ENCODE measurements around the gene MALAT1.

MALAT1 gene

GRCh38 chr11:65540290-65541092 is 41.6 kb downstream of the MALAT1 start:
- H3K9me3 ChIP-seq (ENCODE audit: control insufficient read depth in 1 of 2, low read length in 2 of 2): no peaks in the 10 kb centered on the region
- H3K4me1 ChIP-seq (ENCODE audit: control insufficient read depth in 1 of 2, insufficient read depth in 2 of 2, low read length in 2 of 2): peaks cover 17 to 22% of the 10 kb centered on the region in 2 donors
- peak overlapping the region; percentile 89 for H3K27ac ChIP-seq (ENCODE audit: low read depth, low read length)
- H3K4me3 ChIP-seq (ENCODE audit: low read depth in 1 of 2, low read length in 2 of 2): peak overlapping the region; percentile 84 to 89
- H3K36me3 ChIP-seq (ENCODE audit: control insufficient read depth in 1 of 2, insufficient read depth in 2 of 2, low read length in 2 of 2): peaks cover 3 to 35% of the 10 kb centered on the region in 2 donors
- no peaks in the 10 kb centered on the region for H3K27me3 ChIP-seq (ENCODE audit: control insufficient read depth in 1 of 2, insufficient read depth in 2 of 2, low read length in 2 of 2)
- H3K9ac ChIP-seq (ENCODE audit: low read depth in 1 of 2, low read length in 2 of 2): peak overlapping the region; percentile 61 to 74

GRCh38 chr11:65541093-65541982 is 42.5 kb downstream of the MALAT1 start:
- Histone ChIP-seq H3K4me1 (ENCODE audit: control insufficient read depth in 1 of 2, insufficient read depth in 2 of 2, low read length in 2 of 2) (peaks cover 25 to 29% of the 10 kb centered on the region in 2 donors), H3K27ac (ENCODE audit: low read depth, low read length) (peak overlapping the region; percentile 89), H3K9me3 (ENCODE audit: control insufficient read depth in 1 of 2, low read length in 2 of 2) (no peaks in the 10 kb centered on the region), H3K36me3 (ENCODE audit: control insufficient read depth in 1 of 2, insufficient read depth in 2 of 2, low read length in 2 of 2) (peaks cover 3 to 27% of the 10 kb centered on the region in 2 donors), H3K9ac (ENCODE audit: low read depth in 1 of 2, low read length in 2 of 2) (peak overlapping the region; percentile 61 to 74), H3K27me3 (ENCODE audit: control insufficient read depth in 1 of 2, insufficient read depth in 2 of 2, low read length in 2 of 2) (no peaks in the 10 kb centered on the region), H3K4me3 (ENCODE audit: low read depth in 1 of 2, low read length in 2 of 2) (peak overlapping the region; percentile 84 to 89)

- Histone ChIP-seq H3K27me3 (ENCODE audit: control insufficient read depth in 1 of 2, insufficient read depth in 2 of 2, low read length in 2 of 2) (no peaks in the 10 kb centered on the region), H3K27ac (ENCODE audit: low read depth, low read length) (no peak overlapping the region), H3K4me1 (ENCODE audit: control insufficient read depth in 1 of 2, insufficient read depth in 2 of 2, low read length in 2 of 2) (peaks cover 25 to 29% of the 10 kb centered on the region in 2 donors), H3K9me3 (ENCODE audit: control insufficient read depth in 1 of 2, low read length in 2 of 2) (no peaks in the 10 kb centered on the region), H3K9ac (ENCODE audit: low read depth in 1 of 2, low read length in 2 of 2) (no peak overlapping the region), H3K36me3 (ENCODE audit: control insufficient read depth in 1 of 2, insufficient read depth in 2 of 2, low read length in 2 of 2) (peaks cover 2 to 13% of the 10 kb centered on the region in 2 donors), H3K4me3 (ENCODE audit: low read depth in 1 of 2, low read length in 2 of 2) (no peak overlapping the region)
Observed at GRCh38 chr11:65542738-65543390, 44.0 kb downstream of the MALAT1 start.

GRCh38 chr11:65545853-65546216 is 47.0 kb downstream of the MALAT1 start:
- Histone ChIP-seq H3K27ac (ENCODE audit: low read depth, low read length) (peak overlapping the region; percentile 68), H3K4me3 (ENCODE audit: low read depth in 1 of 2, low read length in 2 of 2) (peak overlapping the region; percentile 70 to 76), H3K27me3 (ENCODE audit: control insufficient read depth in 1 of 2, insufficient read depth in 2 of 2, low read length in 2 of 2) (no peaks in the 10 kb centered on the region), H3K9ac (ENCODE audit: low read depth in 1 of 2, low read length in 2 of 2) (peak overlapping the region; percentile 67 to 72), H3K36me3 (ENCODE audit: control insufficient read depth in 1 of 2, insufficient read depth in 2 of 2, low read length in 2 of 2) (peaks cover 0 to 6% of the 10 kb centered on the region in 2 donors), H3K4me1 (ENCODE audit: control insufficient read depth in 1 of 2, insufficient read depth in 2 of 2, low read length in 2 of 2) (peaks cover 24 to 25% of the 10 kb centered on the region in 2 donors), H3K9me3 (ENCODE audit: control insufficient read depth in 1 of 2, low read length in 2 of 2) (no peaks in the 10 kb centered on the region)

- Histone ChIP-seq H3K27me3 (ENCODE audit: control insufficient read depth in 1 of 2, insufficient read depth in 2 of 2, low read length in 2 of 2) (no peaks in the 10 kb centered on the region), H3K9ac (ENCODE audit: low read depth in 1 of 2, low read length in 2 of 2) (peak overlapping the region; percentile 67 to 72), H3K36me3 (ENCODE audit: control insufficient read depth in 1 of 2, insufficient read depth in 2 of 2, low read length in 2 of 2) (peaks cover 0 to 6% of the 10 kb centered on the region in 2 donors), H3K4me1 (ENCODE audit: control insufficient read depth in 1 of 2, insufficient read depth in 2 of 2, low read length in 2 of 2) (peaks cover 22 to 25% of the 10 kb centered on the region in 2 donors), H3K27ac (ENCODE audit: low read depth, low read length) (peak overlapping the region; percentile 68), H3K9me3 (ENCODE audit: control insufficient read depth in 1 of 2, low read length in 2 of 2) (no peaks in the 10 kb centered on the region), H3K4me3 (ENCODE audit: low read depth in 1 of 2, low read length in 2 of 2) (peak overlapping the region; percentile 70 to 76)
Observed at GRCh38 chr11:65546217-65546958, 47.5 kb downstream of the MALAT1 start.

DNA sequence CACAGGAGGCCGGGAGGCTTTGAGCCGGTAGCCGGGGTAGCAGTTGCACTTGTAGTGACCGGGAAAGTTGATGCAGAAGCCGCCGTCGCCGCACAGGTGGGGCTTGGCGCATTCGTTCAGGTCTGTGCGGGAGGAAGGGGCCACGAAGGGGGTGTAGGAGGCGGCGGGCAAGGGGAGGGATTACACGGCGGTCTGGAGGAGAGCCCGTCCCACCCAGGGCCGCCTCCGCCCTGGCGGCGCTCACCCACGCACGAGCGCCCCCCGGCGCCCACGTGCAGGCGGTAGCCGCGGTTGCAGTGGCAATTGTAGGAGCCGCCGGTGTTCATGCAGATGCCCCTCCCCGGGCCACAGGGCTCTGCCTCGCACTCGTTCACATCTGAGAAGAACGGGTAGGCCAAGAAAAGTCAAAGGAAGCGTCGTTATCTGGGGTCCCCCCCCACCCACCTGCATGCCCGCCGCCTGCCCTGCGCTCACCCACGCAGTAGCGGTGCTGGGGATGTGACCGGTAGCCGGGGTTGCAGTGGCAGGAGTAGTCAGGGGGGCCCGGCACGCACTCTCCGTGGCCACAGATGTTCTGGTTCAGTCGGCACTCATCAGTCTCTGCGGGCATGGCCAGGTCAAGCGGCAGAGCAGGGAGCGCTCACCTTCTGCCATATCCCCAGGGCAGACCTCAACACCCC is 48.7 kb downstream of the MALAT1 start:
- Histone ChIP-seq H3K4me1 (ENCODE audit: control insufficient read depth in 1 of 2, insufficient read depth in 2 of 2, low read length in 2 of 2) (peaks cover 28 to 29% of the 10 kb centered on the region in 2 donors), H3K27ac (ENCODE audit: low read depth, low read length) (no peak overlapping the region), H3K9ac (ENCODE audit: low read depth in 1 of 2, low read length in 2 of 2) (no peak overlapping the region), H3K4me3 (ENCODE audit: low read depth in 1 of 2, low read length in 2 of 2) (no peak overlapping the region), H3K9me3 (ENCODE audit: control insufficient read depth in 1 of 2, low read length in 2 of 2) (no peaks in the 10 kb centered on the region), H3K36me3 (ENCODE audit: control insufficient read depth in 1 of 2, insufficient read depth in 2 of 2, low read length in 2 of 2) (peaks cover 0 to 5% of the 10 kb centered on the region in 2 donors), H3K27me3 (ENCODE audit: control insufficient read depth in 1 of 2, insufficient read depth in 2 of 2, low read length in 2 of 2) (no peaks in the 10 kb centered on the region)

DNA sequence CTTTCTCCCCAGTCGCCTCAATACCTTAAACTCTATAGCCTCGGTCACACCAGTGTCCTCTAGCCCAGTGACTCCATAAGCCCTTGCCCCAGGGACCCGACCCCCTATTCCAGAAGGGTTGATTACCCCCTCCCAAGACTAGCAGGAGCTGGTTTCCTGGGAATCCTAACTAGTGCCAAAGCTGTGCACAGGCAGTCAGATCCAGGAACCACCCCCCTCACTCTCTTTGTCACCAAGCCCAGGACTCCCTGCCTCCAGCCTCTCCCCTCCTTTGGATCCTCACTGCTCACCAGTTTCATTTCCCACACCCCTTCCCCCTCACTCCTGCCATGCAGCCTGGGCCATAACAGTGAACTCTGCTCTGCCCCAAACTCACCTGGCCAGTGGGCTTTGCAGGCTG is 49.5 kb downstream of the MALAT1 start:
- H3K36me3 ChIP-seq (ENCODE audit: control insufficient read depth in 1 of 2, insufficient read depth in 2 of 2, low read length in 2 of 2): no peaks in the 10 kb centered on the region
- H3K9me3 ChIP-seq (ENCODE audit: control insufficient read depth in 1 of 2, low read length in 2 of 2): no peaks in the 10 kb centered on the region
- no peaks in the 10 kb centered on the region for H3K27me3 ChIP-seq (ENCODE audit: control insufficient read depth in 1 of 2, insufficient read depth in 2 of 2, low read length in 2 of 2)
- H3K27ac ChIP-seq (ENCODE audit: low read depth, low read length): no peak overlapping the region
- no peak overlapping the region for H3K9ac ChIP-seq (ENCODE audit: low read depth in 1 of 2, low read length in 2 of 2)
- no peak overlapping the region for H3K4me3 ChIP-seq (ENCODE audit: low read depth in 1 of 2, low read length in 2 of 2)
- peaks cover 31 to 34% of the 10 kb centered on the region in 2 donors for H3K4me1 ChIP-seq (ENCODE audit: control insufficient read depth in 1 of 2, insufficient read depth in 2 of 2, low read length in 2 of 2)

DNA sequence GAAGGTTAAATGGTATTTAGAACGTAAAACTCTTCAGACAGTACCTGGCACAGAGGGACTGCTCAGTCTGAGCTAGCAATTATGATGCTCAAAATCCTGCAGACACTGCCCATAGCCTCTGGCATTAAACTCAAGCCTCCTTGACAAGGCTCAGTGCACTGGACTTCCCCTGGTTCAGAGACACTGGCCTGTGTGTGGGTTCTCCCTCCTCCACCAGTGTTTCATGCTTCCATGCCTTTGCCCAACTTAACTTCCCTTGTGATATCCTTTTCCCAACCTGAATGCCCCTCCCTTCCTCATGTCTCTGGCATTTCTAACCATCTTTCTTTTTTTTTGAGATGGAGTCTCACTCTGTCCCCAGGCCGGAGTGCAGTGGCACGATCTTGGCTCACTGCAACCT is 50.3 kb downstream of the MALAT1 start:
- H3K9ac ChIP-seq (ENCODE audit: low read depth in 1 of 2, low read length in 2 of 2): no peak overlapping the region
- no peaks in the 10 kb centered on the region for H3K27me3 ChIP-seq (ENCODE audit: control insufficient read depth in 1 of 2, insufficient read depth in 2 of 2, low read length in 2 of 2)
- no peak overlapping the region for H3K27ac ChIP-seq (ENCODE audit: low read depth, low read length)
- H3K36me3 ChIP-seq (ENCODE audit: control insufficient read depth in 1 of 2, insufficient read depth in 2 of 2, low read length in 2 of 2): no peaks in the 10 kb centered on the region
- H3K4me1 ChIP-seq (ENCODE audit: control insufficient read depth in 1 of 2, insufficient read depth in 2 of 2, low read length in 2 of 2): peaks cover 34% of the 10 kb centered on the region in 2 donors
- no peak overlapping the region for H3K4me3 ChIP-seq (ENCODE audit: low read depth in 1 of 2, low read length in 2 of 2)
- H3K9me3 ChIP-seq (ENCODE audit: control insufficient read depth in 1 of 2, low read length in 2 of 2): no peaks in the 10 kb centered on the region
